Tracheal epithelial cell (primary cell): Measurements from ENCODE around the gene NKX1-2. TPM values are rescaled to one million over a fixed set of nuclear protein-coding genes. Genes with fewer than 3 reads are reported as not detected.

ENCODE experiments used
- total RNA-seq: library from RNA; depleted of rRNA; stranded (reverse); fragments of >200 nt; gene quantifications from 2 replicates; pipeline ENCODE4 v1.2.1, GENCODE V29; 2014

The NKX1-2 gene
- total RNA-seq, result 1.5 and 2.2 TPM in 2 replicates

DNA sequence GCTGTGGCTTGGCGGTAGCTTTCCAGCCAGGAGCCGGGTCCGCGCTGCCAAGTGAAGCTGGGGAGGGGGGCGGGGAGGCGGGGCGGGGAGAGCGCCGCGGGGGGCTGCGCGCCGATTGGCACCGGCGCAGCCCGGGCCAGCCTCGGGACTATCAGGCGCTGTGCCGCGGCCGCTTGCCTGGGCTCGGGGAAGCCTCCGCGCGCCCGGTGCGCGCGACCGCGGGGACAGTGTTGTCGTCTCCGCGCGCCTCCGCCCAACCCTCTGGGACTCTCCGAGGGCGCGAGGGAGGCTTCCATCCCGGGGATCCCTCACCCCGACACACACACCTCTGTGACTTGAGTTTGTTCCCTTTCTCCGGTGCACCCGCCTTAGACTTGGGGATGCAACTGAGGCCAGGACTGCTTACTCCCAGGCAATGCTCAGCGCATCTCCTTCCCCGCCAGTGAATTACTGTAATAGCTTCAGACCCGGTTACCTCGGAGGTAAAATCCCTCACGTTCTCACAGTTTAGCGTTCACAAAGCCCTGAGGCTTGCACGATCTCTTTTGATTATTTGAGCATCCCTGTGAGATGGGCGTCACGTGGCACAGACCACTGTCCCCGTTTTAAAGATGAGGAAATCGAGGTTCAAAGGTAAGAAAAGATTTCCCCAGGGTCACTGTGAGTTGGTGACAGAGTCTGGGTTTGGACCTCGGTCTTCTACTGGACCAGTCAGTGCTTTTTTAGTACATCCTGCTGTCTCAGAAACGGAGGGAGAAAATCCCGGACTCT is at the start of gene NKX1-2:
NKX1-2 (minus strand) TSS at position 24 of the 771 bp plus-strand sequence. CDS start 92 bp downstream, outside the sequence.

DNA sequence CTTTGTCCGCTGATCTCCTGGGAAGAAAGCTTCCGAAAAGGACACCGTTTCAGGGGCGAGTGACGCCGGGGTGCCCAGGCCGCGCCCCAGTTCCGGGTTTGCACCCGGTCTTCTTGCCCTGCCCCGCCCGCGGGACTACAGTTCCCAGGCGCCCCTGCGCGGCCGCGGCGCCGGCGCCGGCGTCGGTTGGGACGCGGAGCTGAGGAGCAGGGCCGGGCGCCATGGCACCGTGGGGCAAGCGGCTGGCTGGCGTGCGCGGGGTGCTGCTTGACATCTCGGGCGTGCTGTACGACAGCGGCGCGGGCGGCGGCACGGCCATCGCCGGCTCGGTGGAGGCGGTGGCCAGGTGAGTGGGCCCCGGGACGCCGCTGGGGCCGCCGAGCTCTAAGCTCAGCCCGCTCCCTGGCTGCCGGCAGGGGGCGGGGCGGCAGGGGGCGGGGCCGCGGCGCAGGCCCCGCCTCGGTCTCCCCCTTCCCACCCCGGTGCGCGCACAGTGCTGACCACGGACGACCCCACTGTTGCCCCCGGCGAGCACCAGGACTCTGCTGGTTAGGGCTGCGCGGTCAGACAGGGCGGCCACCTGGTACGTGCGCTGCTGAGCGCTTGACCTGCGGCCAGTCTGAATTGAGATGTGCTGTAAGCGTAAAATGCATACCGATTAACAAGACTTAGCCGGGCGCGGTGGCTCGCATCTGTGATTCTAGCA is 12.0 kb upstream of the NKX1-2 start, which contains the start of gene LHPP:
LHPP (plus strand) TSS at position 182 of the 706 bp plus-strand sequence; CDS start at position 222, 40 bp downstream.

DNA sequence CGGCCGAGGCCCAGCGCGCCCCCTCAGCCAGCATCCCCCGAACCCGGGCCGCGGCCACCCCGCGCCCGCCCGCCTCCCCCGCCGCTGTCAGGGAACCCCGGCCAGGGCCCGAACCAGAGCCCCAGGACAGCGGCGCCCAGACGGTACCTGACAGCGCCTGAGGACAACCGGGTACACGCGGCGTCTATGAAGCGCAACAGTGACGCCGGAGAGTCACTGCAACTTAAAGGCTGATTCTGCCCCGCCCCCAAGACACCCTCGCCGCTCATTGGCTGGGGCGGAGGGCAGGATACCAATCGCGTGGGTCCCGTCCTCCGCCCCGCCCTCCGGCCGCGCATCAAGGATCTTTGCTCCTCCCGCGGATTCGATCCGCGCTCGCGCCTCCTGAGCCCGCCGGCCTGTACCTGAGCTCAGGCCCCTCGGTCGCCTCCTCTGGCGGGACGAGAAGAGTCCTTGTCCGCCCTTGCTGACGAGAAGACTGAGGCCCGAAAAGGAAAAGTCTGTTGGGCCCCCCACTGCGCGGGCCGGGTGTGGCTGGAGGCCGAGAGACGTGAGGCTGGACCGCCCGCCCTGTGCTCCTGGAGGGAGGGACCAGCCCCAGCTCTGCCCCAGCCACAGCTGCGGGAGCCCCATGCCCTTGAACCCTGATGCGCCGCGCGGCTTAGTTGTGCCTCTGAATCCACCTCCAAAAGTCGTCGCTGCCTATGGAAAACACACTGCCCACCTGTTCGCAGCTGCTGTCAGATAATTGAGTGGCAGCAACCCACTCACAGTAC is 30.9 kb downstream of the NKX1-2 start, which contains the start of gene OAT:
OAT (minus strand) TSS at position 198 of the 776 bp plus-strand sequence. CDS start 6,752 bp downstream, outside the sequence.

Other genes with a start within 250 kb of the NKX1-2 start
- gene OAT, start 31.1 kb downstream of the NKX1-2 start, total RNA-seq, result 123 and 156 TPM in 2 replicates
- 6.7 and 9.0 TPM in 2 replicates for gene LHPP, start 11.8 kb upstream of the NKX1-2 start, total RNA-seq